ENCODE results near the gene OPTC. TPM values are rescaled to one million over a fixed set of nuclear protein-coding genes. Genes with fewer than 3 reads are reported as not detected.

OPTC gene, protein sequence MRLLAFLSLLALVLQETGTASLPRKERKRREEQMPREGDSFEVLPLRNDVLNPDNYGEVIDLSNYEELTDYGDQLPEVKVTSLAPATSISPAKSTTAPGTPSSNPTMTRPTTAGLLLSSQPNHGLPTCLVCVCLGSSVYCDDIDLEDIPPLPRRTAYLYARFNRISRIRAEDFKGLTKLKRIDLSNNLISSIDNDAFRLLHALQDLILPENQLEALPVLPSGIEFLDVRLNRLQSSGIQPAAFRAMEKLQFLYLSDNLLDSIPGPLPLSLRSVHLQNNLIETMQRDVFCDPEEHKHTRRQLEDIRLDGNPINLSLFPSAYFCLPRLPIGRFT
- not detected in 2 replicates for total RNA-seq

DNA sequence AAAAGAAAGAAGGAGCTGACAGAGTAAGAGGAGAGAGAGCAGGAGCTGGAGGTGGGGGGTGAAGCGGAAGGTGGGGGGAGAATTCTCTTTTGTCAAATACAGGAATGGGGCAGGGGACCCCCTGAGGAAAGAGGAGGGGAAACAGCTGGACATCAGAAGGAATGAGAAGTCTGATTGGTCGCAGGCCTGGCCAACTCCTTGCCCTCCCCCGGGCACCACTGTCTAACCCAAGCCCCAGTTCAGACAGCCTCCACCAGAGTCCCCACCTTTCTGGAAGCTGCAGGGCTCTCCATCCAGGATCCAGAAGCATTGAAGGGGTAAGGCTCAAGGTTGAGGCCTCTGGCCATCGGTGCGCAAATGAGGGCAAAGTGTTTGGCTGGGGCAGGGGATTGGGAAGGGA is at the start of gene OPTC:
TSS of gene OPTC (plus strand) at position 253 of the 400 bp plus-strand sequence. CDS start 1,853 bp downstream, outside the sequence.

GRCh38 chr1:203475012-203475981 is 18.7 kb upstream of the OPTC start, which contains the start of gene PRELP:
PRELP (plus strand) TSS chr1:203475806; CDS start chr1:203483185, 7,379 bp downstream.

Other genes with a start within 250 kb of the OPTC start
- 8.3 and 13.0 TPM in 2 replicates for gene BTG2, start 188.6 kb upstream of the OPTC start, total RNA-seq
- gene FMOD, start 143.0 kb upstream of the OPTC start, total RNA-seq: 4.4 and 6.3 TPM in 2 replicates
- 1.1 and 2.7 TPM in 2 replicates for gene PRELP, start 18.3 kb upstream of the OPTC start, total RNA-seq
- 247 and 303 TPM in 2 replicates for gene ATP2B4, start 132.7 kb downstream of the OPTC start, total RNA-seq